ENCODE results near the gene UNC13A. TPM values are rescaled to one million over a fixed set of nuclear protein-coding genes. Genes with fewer than 3 reads are reported as not detected.

The UNC13A gene
- total and polyA plus RNA-seq, 7 donors = under 0.01 to 0.83 (median 0.60) TPM

DNA sequence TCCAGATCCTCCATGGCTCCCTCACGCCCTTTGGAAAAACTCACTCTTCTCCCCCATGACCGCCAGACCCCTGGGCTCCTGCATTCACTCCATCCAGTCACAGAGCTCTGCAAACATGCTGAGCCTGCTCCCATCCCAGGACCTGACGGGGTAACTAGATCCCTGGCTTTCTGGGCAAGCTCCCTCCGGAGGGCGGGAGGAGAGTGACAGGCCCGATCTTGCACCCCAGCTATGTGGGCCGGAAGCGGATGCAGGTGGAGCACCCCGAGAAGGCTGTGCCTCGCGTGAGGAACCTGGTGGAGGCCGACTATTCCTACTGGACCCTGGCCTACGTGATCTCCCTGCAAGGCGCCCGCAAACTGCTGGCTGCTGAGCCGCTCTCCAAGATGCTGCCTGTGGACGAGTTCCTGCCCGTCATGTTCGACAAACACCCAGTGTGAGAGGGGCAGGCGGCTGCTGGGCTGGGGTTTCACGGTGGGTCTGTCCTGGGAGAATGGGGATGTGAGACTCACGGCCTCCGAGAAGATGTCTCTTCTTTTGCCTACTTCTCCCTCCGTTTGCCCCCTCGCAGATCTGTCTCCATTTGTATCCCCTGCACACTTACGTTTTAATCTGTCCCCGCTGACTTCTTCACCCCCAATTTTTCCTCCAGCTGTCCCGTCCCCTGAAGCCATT lies 107.5 kb downstream of the UNC13A start:
- Histone ChIP-seq H3K4me3 (no peak overlapping the region), H3K9me3 (no peaks in the 10 kb centered on the region), H3K27ac (no peak overlapping the region), H3K36me3 (peaks cover 8 to 66% (median 28%) of the 10 kb centered on the region in 4 donors), H3K27me3 (no peaks in the 10 kb centered on the region), H3K4me1 (no peaks in the 10 kb centered on the region)
- DNase-seq = no peak
- intact Hi-C loops (cut with DNase I) = no loop called here
- TF ChIP-seq EP300 (IDR thresholded peaks at IDR 0.05) (no peak), POLR2AphosphoS5 (IDR thresholded peaks at IDR 0.05) (no peak), POLR2A (IDR thresholded peaks at IDR 0.05) (no peak), CTCF (IDR thresholded peaks at IDR 0.05) (no peak)
- WGBS, 2 donors = 92 to 93% methylated on average over 28 of the region's 28 CpGs

GRCh38 chr19:17579661-17580244 lies 108.4 kb downstream of the UNC13A start:
- WGBS, 2 donors = 21 to 60% methylated on average over 16 of the region's 16 CpGs
- Histone ChIP-seq H3K4me1 (no peaks in the 10 kb centered on the region), H3K27ac (no peak overlapping the region), H3K9me3 (no peaks in the 10 kb centered on the region), H3K36me3 (peaks cover 8 to 72% (median 33%) of the 10 kb centered on the region in 4 donors), H3K27me3 (no peaks in the 10 kb centered on the region), H3K4me3 (no peak overlapping the region)
- no peak for DNase-seq
- TF ChIP-seq CTCF (IDR thresholded peaks at IDR 0.05) (no peak), POLR2AphosphoS5 (IDR thresholded peaks at IDR 0.05) (no peak), POLR2A (IDR thresholded peaks at IDR 0.05) (no peak), EP300 (IDR thresholded peaks at IDR 0.05) (no peak)
- intact Hi-C loops (cut with DNase I) = no loop called here

DNA sequence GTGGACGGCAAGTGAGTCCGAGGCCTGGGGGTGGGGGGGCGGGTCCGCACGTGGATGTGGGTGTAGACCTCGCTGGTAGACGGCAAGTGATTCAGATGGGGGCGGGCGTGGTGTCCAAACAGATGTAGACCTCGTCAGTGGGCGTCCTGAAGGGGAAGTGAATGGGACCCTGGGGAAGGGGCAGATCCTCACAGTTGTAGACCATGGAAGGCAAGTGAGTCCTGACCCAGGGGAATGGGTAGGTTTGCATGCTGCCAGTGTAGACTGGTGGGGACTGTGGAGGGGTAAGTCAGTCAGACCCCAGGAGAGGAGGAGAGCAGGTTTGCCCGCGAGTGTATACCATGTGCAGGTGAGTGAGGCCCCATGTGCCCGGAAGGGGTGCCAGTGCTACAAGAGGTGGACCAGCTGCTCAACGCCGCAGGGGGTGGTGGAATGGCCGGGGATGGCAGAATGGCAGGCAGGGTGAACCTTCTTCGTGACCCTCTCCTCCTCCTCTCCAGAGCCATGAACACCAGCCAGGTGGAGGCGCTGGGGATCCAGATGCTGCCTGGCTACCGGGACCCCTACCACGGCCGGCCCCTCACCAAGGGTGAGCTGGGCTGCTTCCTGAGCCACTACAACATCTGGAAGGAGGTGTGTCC lies 110.6 kb downstream of the UNC13A start:
- no peaks in the 10 kb centered on the region for H3K27me3 ChIP-seq

DNA sequence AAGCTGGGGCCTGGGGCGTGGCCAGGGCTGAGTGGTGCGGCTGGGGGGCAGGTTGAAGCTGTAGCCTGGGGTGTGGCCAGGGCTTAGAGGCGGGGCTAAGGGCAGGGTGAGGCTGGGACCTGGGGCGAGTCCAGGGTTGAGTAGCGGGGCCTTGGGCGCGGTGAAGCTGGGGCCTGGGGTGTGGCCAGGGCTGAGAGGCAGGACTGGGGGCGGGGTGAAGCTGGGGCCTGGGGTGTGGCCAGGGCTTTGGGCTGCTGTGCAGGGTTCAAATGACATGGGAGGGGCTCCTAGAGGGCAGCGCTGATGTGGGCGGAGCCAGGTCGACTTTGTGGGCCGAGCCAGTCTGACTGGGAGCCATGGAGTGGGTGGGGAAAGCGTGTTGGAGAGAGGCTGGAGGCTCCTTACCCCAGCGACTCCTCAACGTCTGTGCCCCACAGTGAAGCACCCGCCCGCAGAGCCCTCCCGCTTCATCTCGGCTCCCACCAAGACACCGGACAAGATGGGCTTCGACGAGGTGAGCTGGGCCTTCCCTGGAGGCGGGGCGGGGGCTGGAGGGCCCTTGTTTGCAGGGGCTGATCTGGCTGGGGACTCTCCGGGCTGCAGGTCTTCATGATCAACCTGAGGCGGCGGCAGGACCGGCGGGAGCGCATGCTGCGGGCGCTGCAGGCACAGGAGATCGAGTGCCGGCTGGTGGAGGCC lies 111.2 kb downstream of the UNC13A start:
- intact Hi-C loops (cut with DNase I) = no loop called here

More for the DNA sequence above, 110.6 kb downstream of the UNC13A start:
- H3K4me3 ChIP-seq = no peak overlapping the region
- intact Hi-C loops (cut with DNase I) = no loop called here
- no peak for TF ChIP-seq CTCF (IDR thresholded peaks at IDR 0.05)
- no peak for TF ChIP-seq POLR2AphosphoS5 (IDR thresholded peaks at IDR 0.05)
- TF ChIP-seq POLR2A (IDR thresholded peaks at IDR 0.05) = no peak
- no peak for TF ChIP-seq EP300 (IDR thresholded peaks at IDR 0.05)
- no peaks in the 10 kb centered on the region for H3K9me3 ChIP-seq
- 88% methylated on average over 22 of the region's 22 CpGs for WGBS, 2 donors
- H3K36me3 ChIP-seq = peaks cover 12 to 80% (median 37%) of the 10 kb centered on the region in 4 donors
- H3K4me1 ChIP-seq = peaks cover 0 to 5% (median 2%) of the 10 kb centered on the region in 4 donors
- H3K27ac ChIP-seq = no peak overlapping the region
- DNase-seq = no peak

More for the DNA sequence above, 111.2 kb downstream of the UNC13A start:
- no peaks in the 10 kb centered on the region for H3K27me3 ChIP-seq
- no peak overlapping the region for H3K4me3 ChIP-seq
- no peak for DNase-seq
- WGBS, 2 donors = 69 to 84% methylated on average over 34 of the region's 34 CpGs
- no peaks in the 10 kb centered on the region for H3K9me3 ChIP-seq
- peaks cover 0 to 5% (median 2%) of the 10 kb centered on the region in 4 donors for H3K4me1 ChIP-seq
- H3K36me3 ChIP-seq = peaks cover 12 to 80% (median 42%) of the 10 kb centered on the region in 4 donors
- no peak overlapping the region for H3K27ac ChIP-seq
- TF ChIP-seq POLR2A (IDR thresholded peaks at IDR 0.05) (no peak), EP300 (IDR thresholded peaks at IDR 0.05) (no peak), POLR2AphosphoS5 (IDR thresholded peaks at IDR 0.05) (no peak), CTCF (IDR thresholded peaks at IDR 0.05) (no peak)

Measured in sigmoid colon (tissue), 7 donors.